C4-2B (cell line): ENCODE measurements around the gene MAP6.

Experiments used
- CTCF ChIP-seq: fragments of 450-650 bp; conservative IDR thresholded peaks from 2 replicates; pipeline ENCODE4 v1.5.1; 2017; ENCODE audit warnings: mild to moderate bottlenecking
- ZFX ChIP-seq: fragments of 450-650 bp; IDR thresholded peaks from 2 replicates; pipeline ENCODE4 v1.6.1; 2017

- TF ChIP-seq CTCF, result no peak
- no peak for TF ChIP-seq ZFX
Measured at GRCh38 chr11:75548595-75549272, 120.1 kb downstream of the MAP6 start.
